ENCODE data around the gene PDXK. TPM values are rescaled to one million over a fixed set of nuclear protein-coding genes. Genes with fewer than 3 reads are reported as not detected.

PDXK gene
- total and polyA plus RNA-seq, 2 of the 8 experiments (the other 6 are each of a cell fraction or from before 2014, with no cell fraction given): 78.0 to 112 TPM

DNA sequence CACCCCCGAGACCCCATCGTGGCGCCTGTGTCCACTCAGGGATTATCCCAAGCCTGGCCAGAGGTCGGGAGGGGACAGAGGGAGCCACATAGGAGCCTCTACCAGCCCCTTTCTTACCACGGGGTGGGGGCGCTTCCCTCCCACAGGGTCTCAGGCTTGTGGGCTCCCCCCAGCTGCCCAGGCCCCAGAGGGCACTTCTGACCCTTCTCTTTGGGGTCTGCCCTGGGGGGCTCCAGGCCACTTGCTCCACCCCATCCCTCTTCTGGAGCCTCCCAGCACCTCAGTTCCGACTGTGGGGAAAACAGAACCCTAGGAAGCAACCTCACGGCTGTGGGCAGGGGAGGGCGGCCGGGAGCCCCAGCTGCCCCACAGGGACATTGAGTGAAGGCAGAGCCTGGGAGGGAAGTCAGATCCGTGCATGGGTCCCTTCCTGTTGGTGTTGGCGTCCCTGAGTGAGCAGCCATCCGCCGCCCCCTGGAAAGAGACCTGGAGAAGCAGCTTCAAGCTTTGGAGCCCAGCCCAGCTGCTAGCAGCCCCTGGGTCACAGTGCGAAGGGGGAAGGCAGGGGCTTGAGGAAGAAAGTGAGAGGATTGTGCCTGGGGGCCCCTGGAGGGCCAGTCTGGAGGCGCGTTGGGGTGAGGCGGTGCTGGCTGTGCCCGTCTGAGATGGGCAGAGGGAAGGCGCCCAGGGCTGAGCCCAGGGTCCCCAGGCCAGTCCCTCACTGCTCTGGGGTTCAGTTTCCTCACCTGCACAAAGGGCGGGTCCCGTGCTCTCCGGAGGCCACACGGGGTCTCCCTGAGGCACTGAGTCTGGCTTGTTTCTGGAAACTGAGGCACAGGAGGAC, 92.6 kb downstream of the PDXK start (continued):
- no peak for TF ChIP-seq SRF (IDR thresholded peaks at IDR 0.05; ENCODE audit: low read depth, low read length)
- TF ChIP-seq SAP30 (IDR thresholded peaks at IDR 0.05; ENCODE audit: insufficient read depth, insufficient replicate concordance, low read length): no peak
- no peak for TF ChIP-seq CEBPB (IDR thresholded peaks at IDR 0.05; ENCODE audit: low read depth, low read length)
- TF ChIP-seq RNF2 (IDR thresholded peaks at IDR 0.05; ENCODE audit: borderline replicate concordance, low read depth, low read length, missing control alignments, poor library complexity, severe bottlenecking): no peak
- no peak for TF ChIP-seq JUND (IDR thresholded peaks at IDR 0.05; ENCODE audit: low read length)

Small RNA genes lying within 50 kb of the gene (small RNA-seq; reads per million reads assigned to genes)
- not detected for gene AP001052.1 (ENCODE audit: insufficient read depth)

Other genes starting within 250 kb of the PDXK start
- 0.71 and 0.93 TPM in 2 replicates for gene HSF2BP, start 59.6 kb upstream of the PDXK start, total RNA-seq (2021; fragmentation: NEBNext Ultra II Directional; extraction: Animal tissue kit (Norgen Biotek cat#: 25700))
- 0.51 and 0.52 TPM in 2 replicates for gene HSF2BP, start 59.6 kb upstream of the PDXK start, polyA plus RNA-seq (2011; rRNA removed)
- 96.7 and 97.3 TPM in 2 replicates for gene RRP1B, start 59.6 kb upstream of the PDXK start, total RNA-seq (2021; fragmentation: NEBNext Ultra II Directional; extraction: Animal tissue kit (Norgen Biotek cat#: 25700))
- gene RRP1B, start 59.6 kb upstream of the PDXK start, polyA plus RNA-seq (2011; rRNA removed): 25.8 and 27.0 TPM in 2 replicates
- gene CSTB, start 57.2 kb downstream of the PDXK start, total RNA-seq (2021; fragmentation: NEBNext Ultra II Directional; extraction: Animal tissue kit (Norgen Biotek cat#: 25700)): 53.8 and 54.5 TPM in 2 replicates
- gene CSTB, start 57.2 kb downstream of the PDXK start, polyA plus RNA-seq (2011; rRNA removed): 63.1 and 64.1 TPM in 2 replicates
- 54.3 and 55.2 TPM in 2 replicates for gene RRP1, start 70.4 kb downstream of the PDXK start, total RNA-seq (2021; fragmentation: NEBNext Ultra II Directional; extraction: Animal tissue kit (Norgen Biotek cat#: 25700))
- gene RRP1, start 70.4 kb downstream of the PDXK start, polyA plus RNA-seq (2011; rRNA removed): 11.6 and 22.8 TPM in 2 replicates
- gene AGPAT3, start 146.1 kb downstream of the PDXK start, total RNA-seq (2021; fragmentation: NEBNext Ultra II Directional; extraction: Animal tissue kit (Norgen Biotek cat#: 25700)): 5.8 and 5.9 TPM in 2 replicates
- 6.7 and 7.3 TPM in 2 replicates for gene AGPAT3, start 146.1 kb downstream of the PDXK start, polyA plus RNA-seq (2011; rRNA removed)

Data from H1 (cell line).